CD4-positive, alpha-beta T cell (primary cell): ENCODE results near the gene CEP85L. TPM values are rescaled to one million over a fixed set of nuclear protein-coding genes. Genes with fewer than 3 reads are reported as not detected.

Source experiments
- ATAC-seq: fragments of 200-7000 bp; cut with Tn5 transposase; one replicate; pipeline ENCODE4 v1.10.0; 2022; ENCODE audit warnings: mild to moderate bottlenecking; ENCODE audit not compliant: poor library complexity
- CTCF ChIA-PET: fragments of 350-600 bp; sonication (Branson Sonifier 250); formaldehyde crosslinking; loops from one replicate; lab custom pipeline; 2021; ENCODE audit warnings: antibody characterized with exemption, inconsistent platforms; lab: Charles Lee
- POLR2A ChIA-PET: fragments of 350-600 bp; sonication (Branson Sonifier 250); formaldehyde crosslinking; loops from one replicate; lab custom pipeline; 2021; ENCODE audit warnings: antibody characterized with exemption, inconsistent platforms; lab: Charles Lee
- DNase-seq, 14 experiments: peaks; one replicate each; pipeline ENCODE4 v3.0.0-alpha.2; 2013 to 2020; ENCODE audit warnings: mixed read lengths in 2 of 14
- H3K27ac ChIP-seq, 2 donors: one replicate each; pipeline versions ENCODE4 v1.5.1 to v1.7.0; 2013; ENCODE audit warnings: low read length in 2 of 2, low read depth in 1 of 2, mild to moderate bottlenecking in 1 of 2
- H3K27me3 ChIP-seq, 2 experiments: 1 replicate in 1 of 2; 2 replicates in 1 of 2; pipeline versions ENCODE4 v1.6.1 to v1.7.0; 2013; ENCODE audit warnings: low read length in 2 of 2, control low read depth in 1 of 2, mild to moderate bottlenecking in 1 of 2, moderate library complexity in 1 of 2; ENCODE audit not compliant: insufficient read depth in 2 of 2, control insufficient read depth in 1 of 2
- H3K36me3 ChIP-seq: one replicate; pipeline ENCODE4 v1.6.1; 2013; ENCODE audit warnings: low read length, control low read depth; ENCODE audit not compliant: insufficient read depth
- H3K4me1 ChIP-seq: one replicate; pipeline ENCODE4 v1.6.1; 2013; ENCODE audit warnings: low read length, control low read depth; ENCODE audit not compliant: insufficient read depth
- H3K4me3 ChIP-seq: one replicate; pipeline ENCODE4 v1.5.1; 2013; ENCODE audit warnings: mild to moderate bottlenecking, low read length, moderate library complexity
- H3K9me3 ChIP-seq, 2 experiments: 1 replicate in 1 of 2; 2 replicates in 1 of 2; pipeline versions ENCODE4 v1.6.1 to v1.7.0; 2013; ENCODE audit warnings: low read length in 2 of 2, mild to moderate bottlenecking in 2 of 2, control low read depth in 1 of 2, moderate library complexity in 1 of 2; ENCODE audit not compliant: control insufficient read depth in 1 of 2, insufficient read depth in 1 of 2
- H3K27ac Mint-ChIP-seq: one replicate; pipeline ENCODE4 v1.8.0; 2020; ENCODE audit warnings: mixed read lengths
- H3K27me3 Mint-ChIP-seq: one replicate; pipeline ENCODE4 v1.8.0; 2021; ENCODE audit warnings: mixed read lengths
- H3K36me3 Mint-ChIP-seq: one replicate; pipeline ENCODE4 v1.8.0; 2021; ENCODE audit warnings: low read depth, mixed read lengths
- H3K4me1 Mint-ChIP-seq: one replicate; pipeline ENCODE4 v1.8.0; 2021; ENCODE audit warnings: low read depth, mixed read lengths
- H3K4me3 Mint-ChIP-seq: one replicate; pipeline ENCODE4 v1.8.0; 2020; ENCODE audit warnings: mild to moderate bottlenecking, mixed read lengths
- H3K9me3 Mint-ChIP-seq: one replicate; pipeline ENCODE4 v1.8.0; 2020; ENCODE audit warnings: mixed read lengths
- intact Hi-C, 2 experiments: fragments of 100-400 bp; cut with DNase I in 1 of 2; cut with micrococcal nuclease in 1 of 2; formaldehyde crosslinking; loops; one replicate each; pipeline versions ENCODE4 v1.15.1 to v1.9.0; 2023 to 2025; cut with DNase I, micrococcal nuclease
- total RNA-seq, 174 experiments: library from RNA in 2 of 174; stranded (reverse) in 2 of 174; gene quantifications; one replicate each; pipeline ENCODE4 v1.2.3 and lab custom pipeline; 2021 to 2026
- TF ChIP-seq, protein P1 (sequence below): fragments of 200-600 bp; IDR thresholded peaks from one replicate; pipeline ENCODE4 v1.8.0; 2022; ENCODE audit warnings: antibody characterized with exemption, mild to moderate bottlenecking

The CEP85L gene
- total RNA-seq, 2 experiments from 2014 or later = 76.2 to 80.7 TPM

DNA sequence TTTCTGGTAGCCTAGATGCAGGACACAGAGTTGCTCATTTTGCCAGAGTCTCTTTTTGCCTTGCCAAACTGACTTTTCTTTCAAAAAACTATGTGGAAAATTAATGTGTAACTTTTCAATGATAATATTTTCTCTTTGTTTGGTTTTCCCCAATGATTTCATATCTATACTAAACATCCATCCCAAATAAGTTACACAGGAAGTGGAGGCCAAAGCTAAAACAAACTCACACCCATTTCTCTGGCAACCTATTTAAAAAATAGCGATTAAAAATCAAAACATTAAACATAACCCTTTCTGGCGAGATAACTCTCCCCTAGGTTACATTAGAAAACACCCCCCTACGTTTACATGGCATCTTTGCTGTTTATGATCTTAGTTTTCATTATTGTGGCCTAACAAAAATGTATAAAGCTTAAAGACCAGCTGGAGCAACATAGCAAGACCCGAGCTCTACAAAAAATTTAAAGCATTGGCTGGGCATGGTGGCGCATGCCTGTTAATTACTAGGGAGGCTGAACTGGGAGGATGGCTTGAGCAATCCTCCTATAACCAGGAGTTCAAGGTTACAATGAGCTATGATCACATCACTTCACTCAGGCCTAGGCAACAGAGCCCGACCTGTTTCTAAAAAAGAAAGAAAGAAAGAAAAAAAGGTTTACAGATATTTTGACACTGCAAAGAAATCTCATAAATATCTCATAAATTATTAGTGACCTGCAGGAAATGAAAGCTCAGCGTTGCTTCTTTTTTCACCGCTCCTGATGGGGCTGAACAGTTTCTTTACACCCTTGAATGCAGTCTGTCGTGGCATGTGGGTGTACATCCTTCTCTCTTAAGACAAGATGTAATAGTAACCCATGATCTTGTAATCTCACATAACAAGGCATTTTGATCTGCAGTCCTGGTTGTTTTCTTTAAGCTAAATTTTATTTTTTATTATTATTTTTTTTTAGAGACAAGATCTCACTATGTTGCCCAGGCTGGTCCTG lies 32.8 kb upstream of the CEP85L start:
- Mint-ChIP-seq H3K36me3 (peaks cover 11% of the 10 kb centered on the region), H3K4me3 (peak overlapping the region; percentile 25), H3K9me3 (no peaks in the 10 kb centered on the region), H3K27me3 (no peaks in the 10 kb centered on the region), H3K27ac (peak overlapping the region; percentile 60), H3K4me1 (peaks cover 79% of the 10 kb centered on the region)
- peak; percentile 29 for ATAC-seq
- POLR2A ChIA-PET = interaction anchor here (0.7 to 3.1 kb wide), 13 partner anchors 9 to 96 kb away, joined by 3 to 24 read pairs (median 3); partner anchors contain the start of gene CEP85L
- no peak overlapping the region for H3K4me3 ChIP-seq
- H3K36me3 ChIP-seq = peaks cover 3% of the 10 kb centered on the region
- no peaks in the 10 kb centered on the region for H3K27me3 ChIP-seq
- no peak for DNase-seq
- TF ChIP-seq, protein P1, sequence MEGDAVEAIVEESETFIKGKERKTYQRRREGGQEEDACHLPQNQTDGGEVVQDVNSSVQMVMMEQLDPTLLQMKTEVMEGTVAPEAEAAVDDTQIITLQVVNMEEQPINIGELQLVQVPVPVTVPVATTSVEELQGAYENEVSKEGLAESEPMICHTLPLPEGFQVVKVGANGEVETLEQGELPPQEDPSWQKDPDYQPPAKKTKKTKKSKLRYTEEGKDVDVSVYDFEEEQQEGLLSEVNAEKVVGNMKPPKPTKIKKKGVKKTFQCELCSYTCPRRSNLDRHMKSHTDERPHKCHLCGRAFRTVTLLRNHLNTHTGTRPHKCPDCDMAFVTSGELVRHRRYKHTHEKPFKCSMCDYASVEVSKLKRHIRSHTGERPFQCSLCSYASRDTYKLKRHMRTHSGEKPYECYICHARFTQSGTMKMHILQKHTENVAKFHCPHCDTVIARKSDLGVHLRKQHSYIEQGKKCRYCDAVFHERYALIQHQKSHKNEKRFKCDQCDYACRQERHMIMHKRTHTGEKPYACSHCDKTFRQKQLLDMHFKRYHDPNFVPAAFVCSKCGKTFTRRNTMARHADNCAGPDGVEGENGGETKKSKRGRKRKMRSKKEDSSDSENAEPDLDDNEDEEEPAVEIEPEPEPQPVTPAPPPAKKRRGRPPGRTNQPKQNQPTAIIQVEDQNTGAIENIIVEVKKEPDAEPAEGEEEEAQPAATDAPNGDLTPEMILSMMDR = no peak
- no peaks in the 10 kb centered on the region for H3K9me3 ChIP-seq
- no peak overlapping the region for H3K27ac ChIP-seq
- CTCF ChIA-PET = interaction anchor here (1.5 to 1.7 kb wide), 3 partner anchors 13 to 119 kb away, joined by 4 to 6 read pairs (median 4); no protein-coding TSS in a partner anchor
- intact Hi-C loops = no loop called here
- peaks cover 28% of the 10 kb centered on the region for H3K4me1 ChIP-seq

DNA sequence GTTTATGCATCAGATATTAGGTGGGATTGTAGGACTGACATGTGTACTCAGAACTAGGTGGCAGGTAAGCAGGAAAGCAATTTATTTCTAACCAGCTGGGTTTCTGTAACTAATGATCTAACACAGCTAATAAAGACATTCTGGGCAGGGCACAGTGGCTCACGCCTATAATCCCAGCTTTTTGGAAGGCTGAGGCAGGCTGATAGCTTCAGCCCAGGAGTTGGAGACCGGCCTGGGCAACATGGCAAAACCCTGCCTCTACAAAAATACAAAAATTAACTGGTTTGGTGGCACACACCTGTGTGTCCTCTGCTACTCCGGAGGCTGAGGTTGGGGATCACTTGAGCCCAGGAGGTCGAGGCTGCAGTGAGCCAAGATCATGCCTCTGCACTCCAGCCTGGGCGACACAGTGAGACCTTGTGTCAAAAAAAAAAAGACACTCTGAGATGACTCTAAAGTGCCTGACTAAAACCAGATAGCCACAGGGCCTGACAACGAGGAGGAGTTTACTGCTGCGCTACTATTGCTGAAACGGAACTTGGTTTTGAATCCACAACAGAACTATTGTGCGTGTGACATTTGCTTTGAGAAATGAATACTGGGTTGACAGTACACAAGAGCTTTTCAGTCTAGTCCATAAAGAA lies 29.2 kb upstream of the CEP85L start:
- TF ChIP-seq, protein P1 = no peak
- Histone ChIP-seq H3K4me1 (peaks cover 26% of the 10 kb centered on the region), H3K27me3 (no peaks in the 10 kb centered on the region), H3K27ac (no peak overlapping the region), H3K4me3 (no peak overlapping the region), H3K36me3 (peaks cover 9% of the 10 kb centered on the region), H3K9me3 (no peaks in the 10 kb centered on the region)
- Mint-ChIP-seq H3K4me3 (peak overlapping the region; percentile 2), H3K4me1 (peaks cover 81% of the 10 kb centered on the region), H3K36me3 (peaks cover 26% of the 10 kb centered on the region), H3K27ac (peak overlapping the region; percentile 45), H3K27me3 (no peaks in the 10 kb centered on the region), H3K9me3 (no peaks in the 10 kb centered on the region)
- ATAC-seq (peak; percentile 48), DNase-seq (peak in 4 of 14 experiments; percentile 14 to 39 (median 24))
- intact Hi-C loops = no loop called here
- CTCF ChIA-PET = interaction anchor here (0.7 to 1.2 kb wide), 3 partner anchors 22 to 53 kb away, joined by 3 to 4 read pairs (median 3); partner anchors contain the start of gene CEP85L
- POLR2A ChIA-PET = interaction anchor here (0.7 to 1.4 kb wide), 3 partner anchors 17 to 219 kb away, joined by 3 to 4 read pairs (median 3); no protein-coding TSS in a partner anchor

DNA sequence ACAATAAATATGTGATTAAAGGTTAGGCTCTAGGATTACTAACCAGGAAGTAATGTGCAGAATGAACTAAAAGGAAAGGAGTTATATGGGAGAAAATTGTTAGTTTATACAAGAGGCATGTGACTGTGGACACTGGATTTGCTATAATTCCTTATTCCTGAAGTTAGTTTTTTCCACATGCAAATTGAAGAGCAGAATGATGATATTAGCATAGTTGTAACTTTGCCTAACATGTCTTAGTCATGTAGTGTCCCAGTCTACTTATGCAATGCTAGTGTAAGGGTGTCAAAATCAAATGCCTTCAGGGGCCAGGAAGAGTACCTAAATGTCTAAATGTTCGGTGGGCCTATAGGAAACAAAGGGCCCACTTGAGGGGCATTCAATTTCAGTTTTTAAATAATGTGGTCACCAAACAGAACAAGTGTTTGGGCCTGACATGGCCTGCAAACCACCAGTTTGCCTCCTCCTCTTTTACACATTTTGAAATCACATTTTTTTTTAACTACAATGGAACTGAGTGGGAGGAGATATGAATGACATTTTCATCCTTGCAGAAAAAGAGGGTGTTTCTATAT lies 28.0 kb upstream of the CEP85L start:
- no peak overlapping the region for H3K4me3 ChIP-seq
- no peak for DNase-seq
- POLR2A ChIA-PET = no interaction called here
- H3K36me3 Mint-ChIP-seq = peaks cover 25% of the 10 kb centered on the region
- H3K27me3 Mint-ChIP-seq = no peaks in the 10 kb centered on the region
- ATAC-seq = no peak
- H3K9me3 ChIP-seq = no peaks in the 10 kb centered on the region
- TF ChIP-seq, protein P1 = no peak
- H3K27me3 ChIP-seq = no peaks in the 10 kb centered on the region
- H3K4me1 ChIP-seq = peaks cover 23% of the 10 kb centered on the region
- intact Hi-C loops = no loop called here
- no peak overlapping the region for H3K4me3 Mint-ChIP-seq
- CTCF ChIA-PET = interaction anchor here (1.2 kb wide), 1 partner anchor 28 kb away, joined by 3 read pairs; the partner anchor contains the start of gene CEP85L
- H3K36me3 ChIP-seq = peaks cover 9% of the 10 kb centered on the region
- H3K4me1 Mint-ChIP-seq = peaks cover 80% of the 10 kb centered on the region
- no peak overlapping the region for H3K27ac ChIP-seq
- no peaks in the 10 kb centered on the region for H3K9me3 Mint-ChIP-seq
- peak overlapping the region; percentile 55 for H3K27ac Mint-ChIP-seq
